Thyroid gland (tissue), 4 donors: ENCODE data around the gene SMARCA4.

Experiments used
- POLR2A ChIP-seq, 2 donors: fragments of 450-650 bp; IDR thresholded peaks; one replicate each; pipeline ENCODE4 v1.6.1; 2017; ENCODE audit warnings: antibody characterized with exemption in 2 of 2, mild to moderate bottlenecking in 2 of 2, moderate library complexity in 1 of 2
- TF ChIP-seq, protein P1 (sequence below), 6 experiments: fragments of 200-600 bp in 3 of 6; fragments of 450-650 bp in 3 of 6; sonication (generic) in 3 of 6; IDR thresholded peaks; one replicate each; pipeline ENCODE4 v1.5.1; 2016 to 2019; ENCODE audit warnings: antibody characterized with exemption in 6 of 6, mild to moderate bottlenecking in 2 of 6, inconsistent platforms in 1 of 6, moderate library complexity in 1 of 6

DNA sequence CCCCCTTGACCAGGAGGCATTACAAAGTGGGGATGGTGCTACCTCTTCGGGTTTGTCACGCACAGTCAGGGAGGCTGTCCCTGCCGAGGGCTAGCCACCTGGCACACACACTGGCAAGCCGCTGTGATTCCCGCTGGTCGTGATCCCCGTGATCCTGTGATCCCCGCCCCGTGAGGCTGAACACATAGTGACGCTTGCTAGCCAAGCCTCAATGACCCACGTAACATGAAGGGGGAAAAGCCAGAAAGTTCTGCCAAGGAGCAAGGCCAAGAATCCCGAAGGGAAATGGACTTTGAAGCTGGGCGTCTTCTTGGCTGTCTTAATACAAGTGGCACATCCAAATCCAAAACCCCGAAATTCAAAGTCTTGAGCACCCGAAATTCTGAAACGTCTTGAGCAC, 142.1 kb downstream of the SMARCA4 start:
- no peak for TF ChIP-seq POLR2A (IDR thresholded peaks at IDR 0.05)
- TF ChIP-seq, protein P1, sequence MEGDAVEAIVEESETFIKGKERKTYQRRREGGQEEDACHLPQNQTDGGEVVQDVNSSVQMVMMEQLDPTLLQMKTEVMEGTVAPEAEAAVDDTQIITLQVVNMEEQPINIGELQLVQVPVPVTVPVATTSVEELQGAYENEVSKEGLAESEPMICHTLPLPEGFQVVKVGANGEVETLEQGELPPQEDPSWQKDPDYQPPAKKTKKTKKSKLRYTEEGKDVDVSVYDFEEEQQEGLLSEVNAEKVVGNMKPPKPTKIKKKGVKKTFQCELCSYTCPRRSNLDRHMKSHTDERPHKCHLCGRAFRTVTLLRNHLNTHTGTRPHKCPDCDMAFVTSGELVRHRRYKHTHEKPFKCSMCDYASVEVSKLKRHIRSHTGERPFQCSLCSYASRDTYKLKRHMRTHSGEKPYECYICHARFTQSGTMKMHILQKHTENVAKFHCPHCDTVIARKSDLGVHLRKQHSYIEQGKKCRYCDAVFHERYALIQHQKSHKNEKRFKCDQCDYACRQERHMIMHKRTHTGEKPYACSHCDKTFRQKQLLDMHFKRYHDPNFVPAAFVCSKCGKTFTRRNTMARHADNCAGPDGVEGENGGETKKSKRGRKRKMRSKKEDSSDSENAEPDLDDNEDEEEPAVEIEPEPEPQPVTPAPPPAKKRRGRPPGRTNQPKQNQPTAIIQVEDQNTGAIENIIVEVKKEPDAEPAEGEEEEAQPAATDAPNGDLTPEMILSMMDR (IDR thresholded peaks at IDR 0.05): no peak
